Measurements from ENCODE around the gene RHOF. TPM values are rescaled to one million over a fixed set of nuclear protein-coding genes. Genes with fewer than 3 reads are reported as not detected.

Gene RHOF
- total RNA-seq, 4 donors from 2014 or later: 22.8 to 105 (median 69.9) TPM

GRCh38 chr12:121775501-121775900 lies 18.0 kb downstream of the RHOF start:
- H3K4me1 ChIP-seq: peaks cover 37 to 50% of the 10 kb centered on the region in 2 donors
- H3K27ac ChIP-seq: peak overlapping the region; percentile 89 to 98 (median 96)
- H3K27me3 ChIP-seq: no peaks in the 10 kb centered on the region
- TF ChIP-seq CTCF (IDR thresholded peaks at IDR 0.05): no peak
- TF ChIP-seq POLR2A (IDR thresholded peaks at IDR 0.05): no peak
- 63 to 65% methylated on average over 16 of the region's 16 CpGs for WGBS, 2 donors
- no peak overlapping the region for H3K4me3 ChIP-seq (replicated peaks in 1 of 3)
- peak in 1 of 2 donors; percentile 41 for DNase-seq
- no peaks in the 10 kb centered on the region for H3K9me3 ChIP-seq
- intact Hi-C loops (cut with DNase I): no loop called here
- H3K36me3 ChIP-seq: no peaks in the 10 kb centered on the region

- intact Hi-C loops (cut with DNase I): loop anchor here (5.0 kb wide), 1 partner anchor 73 kb away; no protein-coding TSS in a partner anchor
- no peaks in the 10 kb centered on the region for H3K36me3 ChIP-seq
- peak overlapping the region; percentile 89 to 98 (median 96) for H3K27ac ChIP-seq
- no peak overlapping the region for H3K4me3 ChIP-seq (replicated peaks in 1 of 3)
- DNase-seq: peak; percentile 93 to 95
- H3K9me3 ChIP-seq: no peaks in the 10 kb centered on the region
- 34 to 50% methylated on average over 1 to 13 of the region's 14 CpGs for WGBS, 2 donors
- no peaks in the 10 kb centered on the region for H3K27me3 ChIP-seq
- TF ChIP-seq POLR2A (IDR thresholded peaks at IDR 0.05) (no peak), CTCF (IDR thresholded peaks at IDR 0.05) (no peak)
- peaks cover 37 to 50% of the 10 kb centered on the region in 2 donors for H3K4me1 ChIP-seq
Observed at GRCh38 chr12:121774968-121775474, 18.5 kb downstream of the RHOF start.

GRCh38 chr12:121773011-121773777 lies 20.3 kb downstream of the RHOF start:
- H3K4me1 ChIP-seq: peaks cover 40 to 60% of the 10 kb centered on the region in 2 donors
- peak; percentile 86 to 89 for DNase-seq
- no peak overlapping the region for H3K4me3 ChIP-seq (replicated peaks in 1 of 3)

GRCh38 chr12:121770813-121771625 lies 22.5 kb downstream of the RHOF start:
- no peaks in the 10 kb centered on the region for H3K36me3 ChIP-seq
- 79 to 92% methylated on average over 18 to 24 of the region's 25 CpGs for WGBS, 2 donors
- peaks cover 50 to 75% of the 10 kb centered on the region in 2 donors for H3K4me1 ChIP-seq
- TF ChIP-seq CTCF (IDR thresholded peaks at IDR 0.05): no peak
- TF ChIP-seq POLR2A (IDR thresholded peaks at IDR 0.05): no peak
- no peaks in the 10 kb centered on the region for H3K9me3 ChIP-seq
- H3K27ac ChIP-seq: peak overlapping the region in 2 of 3 donors; percentile 89 to 96
- H3K27me3 ChIP-seq: no peaks in the 10 kb centered on the region
- no peak overlapping the region for H3K4me3 ChIP-seq (replicated peaks in 1 of 3)
- DNase-seq: no peak
- intact Hi-C loops (cut with DNase I): loop anchor here (5.0 kb wide), 1 partner anchor 69 kb away; no protein-coding TSS in a partner anchor

More at GRCh38 chr12:121773011-121773777, 20.3 kb downstream of the RHOF start:
- H3K27ac ChIP-seq: peak overlapping the region; percentile 89 to 98 (median 96)
- no peaks in the 10 kb centered on the region for H3K36me3 ChIP-seq
- 40 to 62% methylated on average over 5 to 9 of the region's 14 CpGs for WGBS, 2 donors
- H3K27me3 ChIP-seq: no peaks in the 10 kb centered on the region
- TF ChIP-seq CTCF (IDR thresholded peaks at IDR 0.05): peak; percentile 64 to 97 (median 85)
- TF ChIP-seq POLR2A (IDR thresholded peaks at IDR 0.05): peak in 1 of 2 donors; percentile 28
- intact Hi-C loops (cut with DNase I): loop anchor here (5.0 kb wide), 1 partner anchor 71 kb away; no protein-coding TSS in a partner anchor
- H3K9me3 ChIP-seq: no peaks in the 10 kb centered on the region
